ENCODE data around the gene ZNF605. TPM values are rescaled to one million over a fixed set of nuclear protein-coding genes. Genes with fewer than 3 reads are reported as not detected.

Gene ZNF605
- total and polyA plus RNA-seq, 9 of the 15 experiments (the other 6 are each of a cell fraction or from before 2014, with no cell fraction given) = 0.45 to 1.1 (median 0.68) TPM

DNA sequence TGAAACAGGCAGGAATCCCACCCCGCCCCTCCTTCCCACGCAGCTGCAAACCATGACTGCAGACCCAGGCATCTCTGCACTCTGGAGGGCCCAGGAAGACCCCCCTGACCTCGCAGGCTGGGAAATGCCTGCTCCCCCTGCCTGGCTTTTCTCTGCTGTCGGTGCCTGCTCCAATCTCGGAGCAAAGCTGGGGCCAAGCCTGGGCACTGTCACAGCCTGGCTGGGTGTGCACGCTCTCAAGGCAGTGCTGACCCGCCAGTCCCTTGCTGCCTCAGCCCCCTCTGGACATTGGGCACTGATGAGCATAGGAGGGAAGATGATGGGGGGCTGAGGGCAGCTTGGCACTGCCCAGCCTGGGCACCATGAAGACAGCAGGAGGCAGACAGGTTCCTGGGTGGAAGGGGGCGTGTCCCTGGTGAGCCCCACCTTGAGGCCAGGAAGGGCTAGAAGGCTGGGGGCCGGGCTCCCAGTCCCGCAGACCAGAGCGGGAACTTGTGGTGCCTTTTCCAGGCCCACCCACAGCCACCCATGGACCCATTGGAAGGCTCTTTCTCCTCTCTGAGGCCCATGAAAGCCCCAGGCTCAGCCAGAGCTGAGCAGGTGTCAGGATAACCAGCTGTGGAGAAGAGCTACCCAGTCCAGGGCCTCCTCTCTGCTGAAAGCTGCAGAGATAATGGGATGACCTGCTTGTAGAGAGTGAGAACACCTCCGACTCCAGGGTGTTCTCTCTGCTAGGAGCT is 10.7 kb upstream of the ZNF605 start:
- no peak overlapping the region for H2AFZ ChIP-seq (ENCODE audit: low read depth, low read length)
- FAIRE-seq (no peak), ATAC-seq (no peak), DNase-seq (ENCODE audit: extremely low read depth in 1 of 4, low spot score in 3 of 4) (no peak)
- no peaks in the 10 kb centered on the region for H3K79me2 ChIP-seq (ENCODE audit: control insufficient read depth, insufficient read depth, low read length)
- 0 out of 2 replicates have a peak, but pooled peaks cover 3% of the 10 kb centered on the region for H3K9me3 ChIP-seq (replicated peaks; ENCODE audit: control insufficient read depth, insufficient read depth, low read depth, low read length)
- no peaks in the 10 kb centered on the region for H3K27me3 ChIP-seq (ENCODE audit: control insufficient read depth in 2 of 2, insufficient read depth in 2 of 2, low read length in 2 of 2)
- H3K27ac ChIP-seq (ENCODE audit: extremely low read depth, low read depth, low read length) = no peak overlapping the region
- H3K36me3 ChIP-seq (ENCODE audit: control insufficient read depth, insufficient read depth, low read length) = no peaks in the 10 kb centered on the region
- H4K20me1 ChIP-seq (replicated peaks; ENCODE audit: control insufficient read depth, insufficient read depth, low read length) = no peaks in the 10 kb centered on the region
- ChIA-PET CTCF (ENCODE audit: low intra/inter-chr PET ratio) (no interaction called here), POLR2A (interaction anchor here (0.7 kb wide), 1 partner anchor 947 kb away, joined by 4 read pairs; no protein-coding TSS in a partner anchor)
- intact Hi-C loops (cut with micrococcal nuclease) = loop anchor here (10.0 kb wide), 1 partner anchor 98 kb away; no protein-coding TSS in a partner anchor
- TF ChIP-seq TEAD2 (tag; IDR thresholded peaks at IDR 0.05) (no peak), LARP7 (IDR thresholded peaks at IDR 0.05) (no peak)
- in situ Hi-C loops (cut with MboI) = no loop called here
- no peak overlapping the region for H3K9ac ChIP-seq (ENCODE audit: insufficient read depth in 1 of 2, low read depth in 2 of 2, low read length in 2 of 2)
- H3K9me1 ChIP-seq (ENCODE audit: control insufficient read depth, insufficient read depth, low read length) = no peaks in the 10 kb centered on the region
- H3K4me3 ChIP-seq = no peak overlapping the region
- H3K4me2 ChIP-seq (ENCODE audit: insufficient read depth, low read length) = no peak overlapping the region
- 1% methylated on average over 10 of the region's 12 CpGs for WGBS (ENCODE audit: insufficient coverage, low coverage, missing lambda C conversion rate)
- no peaks in the 10 kb centered on the region for H3K4me1 ChIP-seq (replicated peaks in 1 of 2; ENCODE audit: control insufficient read depth in 2 of 2, insufficient read depth in 2 of 2, low read length in 2 of 2)
- no TSS peak for BruUV-seq (replicated peaks)

DNA sequence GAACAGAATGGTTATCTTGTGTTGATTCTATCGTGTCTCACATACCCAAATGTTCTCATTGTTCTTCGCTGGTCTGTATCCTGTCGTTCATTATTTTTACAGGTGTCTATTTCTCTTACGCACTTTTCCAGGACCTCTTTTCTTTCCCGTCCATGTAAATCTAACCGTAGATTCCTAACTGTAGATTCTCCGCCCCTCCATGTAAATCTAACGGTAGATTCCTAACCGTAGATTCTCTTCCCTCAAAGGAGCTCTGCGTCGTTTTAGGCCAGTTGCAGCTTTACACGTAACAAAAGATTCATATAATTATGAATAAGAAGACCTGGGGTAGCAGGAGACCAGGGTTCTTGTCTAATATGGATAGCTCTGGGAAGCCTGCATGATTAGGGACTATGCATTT is 9.7 kb upstream of the ZNF605 start:
- H3K9ac ChIP-seq (ENCODE audit: insufficient read depth in 1 of 2, low read depth in 2 of 2, low read length in 2 of 2) = no peak overlapping the region
- no peak overlapping the region for H3K4me3 ChIP-seq
- H3K4me2 ChIP-seq (ENCODE audit: insufficient read depth, low read length) = no peak overlapping the region
- no peak for FAIRE-seq
- intact Hi-C loops (cut with micrococcal nuclease) = loop anchor here (10.0 kb wide), 1 partner anchor 99 kb away; no protein-coding TSS in a partner anchor
- BruUV-seq (replicated peaks) = no TSS peak
- TF ChIP-seq ZEB2 (IDR thresholded peaks at IDR 0.05) (peak; percentile 93), MTA2 (IDR thresholded peaks at IDR 0.05; ENCODE audit: low read depth) (no peak), EP300 (IDR thresholded peaks at IDR 0.05; ENCODE audit: low read length) (peak; percentile 79; the same call in 1 of the 2 replicates)
- no peak overlapping the region for H3K27ac ChIP-seq (ENCODE audit: extremely low read depth, low read depth, low read length)
- no peaks in the 10 kb centered on the region for H3K4me1 ChIP-seq (replicated peaks in 1 of 2; ENCODE audit: control insufficient read depth in 2 of 2, insufficient read depth in 2 of 2, low read length in 2 of 2)
- in situ Hi-C loops (cut with MboI) = no loop called here
- WGBS (ENCODE audit: insufficient coverage, low coverage, missing lambda C conversion rate) = 2% methylated on average over 12 of the region's 12 CpGs
- POLR2A ChIA-PET = no interaction called here
- H3K9me3 ChIP-seq (replicated peaks; ENCODE audit: control insufficient read depth, insufficient read depth, low read depth, low read length) = 0 out of 2 replicates have a peak, but pooled peaks cover 3% of the 10 kb centered on the region
- no peaks in the 10 kb centered on the region for H3K79me2 ChIP-seq (ENCODE audit: control insufficient read depth, insufficient read depth, low read length)
- no peaks in the 10 kb centered on the region for H4K20me1 ChIP-seq (replicated peaks; ENCODE audit: control insufficient read depth, insufficient read depth, low read length)
- H3K9me1 ChIP-seq (ENCODE audit: control insufficient read depth, insufficient read depth, low read length) = no peaks in the 10 kb centered on the region
- CTCF ChIA-PET (ENCODE audit: low intra/inter-chr PET ratio) = no interaction called here
- H3K36me3 ChIP-seq (ENCODE audit: control insufficient read depth, insufficient read depth, low read length) = no peaks in the 10 kb centered on the region
- H2AFZ ChIP-seq (ENCODE audit: low read depth, low read length) = no peak overlapping the region
- no peak for ATAC-seq
- H3K27me3 ChIP-seq (ENCODE audit: control insufficient read depth in 2 of 2, insufficient read depth in 2 of 2, low read length in 2 of 2) = no peaks in the 10 kb centered on the region
- DNase-seq (ENCODE audit: extremely low read depth in 1 of 4, low spot score in 3 of 4) = no peak
